Transverse colon (tissue), 4 donors: ENCODE measurements around the gene BANP. TPM values are rescaled to one million over a fixed set of nuclear protein-coding genes. Genes with fewer than 3 reads are reported as not detected.
"Not testable (repeated sequence)": the region's sequence is repeated elsewhere in the genome, so short reads cannot be mapped to it uniquely, and the experiment has no call there.

Source experiments
- DNase-seq: peaks from one replicate; pipeline ENCODE4 v3.0.0-alpha.2; 2019
- H3K27ac ChIP-seq, 4 donors: fragments of 200-600 bp; sonication (generic); 2 replicates each; pipeline ENCODE4 v1.5.1; 2016 to 2018; ENCODE audit warnings: inconsistent platforms in 4 of 4
- H3K27me3 ChIP-seq: fragments of 200-600 bp; sonication (generic); 2 replicates; pipeline ENCODE4 v1.5.1; 2017; ENCODE audit warnings: inconsistent platforms
- H3K36me3 ChIP-seq, 4 donors: fragments of 200-600 bp; sonication (generic); 2 replicates each; pipeline ENCODE4 v1.5.1; 2017 to 2019; ENCODE audit warnings: inconsistent platforms in 4 of 4
- H3K4me1 ChIP-seq, 4 donors: fragments of 200-600 bp; sonication (generic); 2 replicates each; pipeline ENCODE4 v1.5.1; 2017 to 2020; ENCODE audit warnings: inconsistent platforms in 4 of 4
- H3K4me3 ChIP-seq, 4 donors: fragments of 200-600 bp; sonication (generic); 1 replicate in 1 of 4; 2 replicates in 3 of 4; pipeline versions ENCODE4 v1.5.1 to v1.6.1; 2017 to 2019; ENCODE audit warnings: inconsistent platforms in 4 of 4
- H3K9me3 ChIP-seq, 2 donors: fragments of 200-600 bp; sonication (generic); 2 replicates each; pipeline ENCODE4 v1.5.1; 2017 to 2019; ENCODE audit warnings: inconsistent platforms in 2 of 2
- CTCF ChIP-seq, 5 experiments: fragments of 200-600 bp in 3 of 5; fragments of 450-650 bp in 2 of 5; sonication (generic) in 3 of 5; IDR thresholded peaks; 1 replicate in 2 of 5; 2 replicates in 3 of 5; pipeline ENCODE4 v1.5.1; 2016 to 2017; ENCODE audit warnings: antibody characterized with exemption in 5 of 5, inconsistent platforms in 3 of 5, mild to moderate bottlenecking in 2 of 5, moderate library complexity in 1 of 5
- EP300 ChIP-seq: sonication (generic); formaldehyde crosslinking; IDR thresholded peaks from one replicate; pipeline ENCODE4 v1.6.1; 2017; ENCODE audit warnings: antibody characterized with exemption, low read depth
- POLR2A ChIP-seq: fragments of 450-650 bp; IDR thresholded peaks from one replicate; pipeline ENCODE4 v1.6.1; 2016; ENCODE audit warnings: antibody characterized with exemption, mild to moderate bottlenecking, moderate library complexity
- POLR2AphosphoS5 ChIP-seq, 3 donors: sonication (generic); formaldehyde crosslinking; IDR thresholded peaks; one replicate each; pipeline ENCODE4 v1.6.1; 2016; ENCODE audit warnings: antibody characterized with exemption in 3 of 3
- WGBS, 2 donors: methylation state at CpG; one replicate each; pipeline ENCODE4 v1.1.5; 2018; ENCODE audit warnings: low coverage in 1 of 2; 5-methylcytosine and 5-hydroxymethylcytosine counted together
- in situ Hi-C, 4 donors: fragments of 200-750 bp; cut with MboI; loops; one replicate each; pipeline versions ENCODE4 v1.15.0 to v1.15.1; 2017; ENCODE audit warnings: low sequenced_read_pairs in 3 of 4, low pct_ligation_motif_present in 1 of 4, low pct_unique_long_range_greater_than_20kb in 1 of 4
- intact Hi-C: fragments of 100-400 bp; cut with DNase I; formaldehyde crosslinking; loops from one replicate; pipeline ENCODE4 v1.15.1; 2023; ENCODE audit warnings: low total_unique reads
- small RNA-seq, 4 donors: library from RNA; depleted of rRNA; stranded (forward); fragments of <200 nt; gene quantifications; one replicate each; pipeline ENCODE3, GENCODE V24; 2016
- total RNA-seq, 4 donors: library from RNA; depleted of rRNA; stranded (reverse); fragments of >200 nt; gene quantifications; one replicate each; pipeline ENCODE4 v1.1.0, GENCODE V29; 2016

Gene BANP
- total RNA-seq, 4 donors from 2014 or later, result 15.3 to 25.1 (median 18.7) TPM

- intact Hi-C loops (no loop called here), in situ Hi-C loops (no loop called here)
- Histone ChIP-seq H3K27ac (no peak overlapping the region), H3K27me3 (peaks cover 8% of the 10 kb centered on the region), H3K4me3 (no peak overlapping the region), H3K9me3 (no peaks in the 10 kb centered on the region), H3K4me1 (no peaks in the 10 kb centered on the region), H3K36me3 (no peaks in the 10 kb centered on the region)
- WGBS, 2 donors, result 90% methylated on average over 14 of the region's 18 CpGs; no CpG with 5 or more reads in 1 of the 2 donors
- no peak for DNase-seq
- TF ChIP-seq CTCF (IDR thresholded peaks at IDR 0.05), result no peak
- no peak for TF ChIP-seq POLR2AphosphoS5 (IDR thresholded peaks at IDR 0.05)
- TF ChIP-seq POLR2A, result no peak
- no peak for TF ChIP-seq EP300
These were observed 169.6 kb downstream of the BANP start for GRCh38 chr16:88120812-88121211.

- DNase-seq, in situ Hi-C loops, H3K4me1 ChIP-seq, H3K27ac ChIP-seq, H3K36me3 ChIP-seq, intact Hi-C loops, H3K27me3 ChIP-seq, H3K9me3 ChIP-seq, H3K4me3 ChIP-seq: not testable (repeated sequence)
- 78% methylated on average over 10 to 11 of the region's 11 CpGs for WGBS, 2 donors
These were observed 170.2 kb downstream of the BANP start for GRCh38 chr16:88121391-88121790.

DNA sequence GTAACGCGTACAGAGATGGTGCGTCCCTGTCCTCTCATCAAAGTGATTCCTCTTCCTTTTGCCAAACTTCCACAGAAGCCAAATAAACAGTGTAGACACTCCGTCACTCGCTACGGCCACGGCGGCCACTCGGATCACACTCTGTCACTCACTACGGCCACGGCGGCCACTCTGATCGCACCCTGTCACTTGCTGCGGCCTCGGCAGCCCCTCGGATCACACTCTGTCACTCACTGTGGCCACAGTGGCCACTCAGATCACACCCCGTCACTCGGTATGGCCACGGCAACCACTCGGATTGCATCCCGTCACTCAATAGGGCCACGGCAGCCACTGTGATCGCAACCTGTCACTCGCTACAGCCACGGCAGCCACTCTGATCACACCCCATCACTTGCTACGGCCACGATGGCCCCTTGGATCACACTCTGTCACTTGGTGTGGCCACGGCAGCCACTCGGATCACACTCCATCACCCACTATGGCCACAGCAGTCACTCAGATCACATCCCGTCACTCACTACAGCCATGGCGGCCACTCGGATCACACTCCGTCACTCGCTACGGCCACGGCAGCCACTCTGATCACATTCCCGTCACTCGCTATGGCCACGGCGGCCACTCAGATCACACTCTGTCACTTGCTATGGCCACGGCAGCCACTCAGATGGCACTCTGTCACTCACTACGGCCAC, 170.8 kb downstream of the BANP start:
- no peak for TF ChIP-seq POLR2AphosphoS5 (IDR thresholded peaks at IDR 0.05)
- no peak for TF ChIP-seq CTCF (IDR thresholded peaks at IDR 0.05)
- no peak for TF ChIP-seq EP300
- no peak for TF ChIP-seq POLR2A
- intact Hi-C loops (no loop called here), in situ Hi-C loops (no loop called here)
- no peaks in the 10 kb centered on the region for H3K36me3 ChIP-seq
- 91 to 95% methylated on average over 16 to 42 of the region's 42 CpGs for WGBS, 2 donors
- no peaks in the 10 kb centered on the region for H3K9me3 ChIP-seq
- no peak overlapping the region for H3K4me3 ChIP-seq
- H3K27ac ChIP-seq, result no peak overlapping the region
- H3K27me3 ChIP-seq, result peaks cover 8% of the 10 kb centered on the region
- H3K4me1 ChIP-seq, result no peaks in the 10 kb centered on the region
- DNase-seq, result no peak

Small RNA genes lying within 50 kb of the gene (small RNA-seq; reads per million reads assigned to genes)
- 0 reads per million in 4 donors for gene AC127455.1

Other genes starting within 250 kb of the BANP start
- gene KLHDC4, start 185.4 kb upstream of the BANP start, total RNA-seq, result 100 to 1,000 TPM in 1 of 4 donors, 10 to 100 TPM in 3; 45.2 to 193 (median 57.4) TPM
- gene SLC7A5, start 81.9 kb upstream of the BANP start, total RNA-seq, result 1 to 10 TPM; 2.7 to 7.0 (median 5.7) TPM
- gene CA5A, start 14.9 kb upstream of the BANP start, total RNA-seq, result not detected